ENCODE data around the gene MACROD2.

MACROD2 gene

DNA sequence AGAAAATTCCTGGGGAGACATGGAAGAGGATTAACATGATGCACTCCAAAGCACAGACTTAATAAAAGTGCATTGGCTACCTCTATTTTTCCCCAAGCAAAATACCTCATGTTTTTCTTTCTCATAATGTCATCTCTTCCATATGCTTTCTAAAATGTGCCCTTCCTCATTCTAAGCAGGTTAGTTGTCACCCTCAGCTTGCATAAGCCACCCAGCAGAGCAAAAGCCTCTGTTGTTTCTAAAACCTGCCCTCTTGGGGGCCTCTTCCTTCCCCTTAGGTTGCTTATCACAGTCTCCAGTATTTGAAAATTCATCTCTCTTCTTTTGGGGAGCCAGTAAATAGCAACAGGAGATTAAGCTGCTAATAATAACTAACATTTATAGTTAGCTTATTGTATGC lies 525.7 kb downstream of the MACROD2 start:
- TF ChIP-seq, protein P1, sequence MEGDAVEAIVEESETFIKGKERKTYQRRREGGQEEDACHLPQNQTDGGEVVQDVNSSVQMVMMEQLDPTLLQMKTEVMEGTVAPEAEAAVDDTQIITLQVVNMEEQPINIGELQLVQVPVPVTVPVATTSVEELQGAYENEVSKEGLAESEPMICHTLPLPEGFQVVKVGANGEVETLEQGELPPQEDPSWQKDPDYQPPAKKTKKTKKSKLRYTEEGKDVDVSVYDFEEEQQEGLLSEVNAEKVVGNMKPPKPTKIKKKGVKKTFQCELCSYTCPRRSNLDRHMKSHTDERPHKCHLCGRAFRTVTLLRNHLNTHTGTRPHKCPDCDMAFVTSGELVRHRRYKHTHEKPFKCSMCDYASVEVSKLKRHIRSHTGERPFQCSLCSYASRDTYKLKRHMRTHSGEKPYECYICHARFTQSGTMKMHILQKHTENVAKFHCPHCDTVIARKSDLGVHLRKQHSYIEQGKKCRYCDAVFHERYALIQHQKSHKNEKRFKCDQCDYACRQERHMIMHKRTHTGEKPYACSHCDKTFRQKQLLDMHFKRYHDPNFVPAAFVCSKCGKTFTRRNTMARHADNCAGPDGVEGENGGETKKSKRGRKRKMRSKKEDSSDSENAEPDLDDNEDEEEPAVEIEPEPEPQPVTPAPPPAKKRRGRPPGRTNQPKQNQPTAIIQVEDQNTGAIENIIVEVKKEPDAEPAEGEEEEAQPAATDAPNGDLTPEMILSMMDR (IDR thresholded peaks at IDR 0.05; ENCODE audit: control extremely low read depth, extremely low read depth, low read depth, missing control alignments): no peak
- no peak for DNase-seq (ENCODE audit: extremely low spot score)
- CTCF ChIA-PET: interaction anchor here (1.3 to 2.0 kb wide), 3 partner anchors 9 to 18 kb away, joined by 5 read pairs; no protein-coding TSS in a partner anchor
- POLR2A ChIA-PET: no interaction called here

DNA sequence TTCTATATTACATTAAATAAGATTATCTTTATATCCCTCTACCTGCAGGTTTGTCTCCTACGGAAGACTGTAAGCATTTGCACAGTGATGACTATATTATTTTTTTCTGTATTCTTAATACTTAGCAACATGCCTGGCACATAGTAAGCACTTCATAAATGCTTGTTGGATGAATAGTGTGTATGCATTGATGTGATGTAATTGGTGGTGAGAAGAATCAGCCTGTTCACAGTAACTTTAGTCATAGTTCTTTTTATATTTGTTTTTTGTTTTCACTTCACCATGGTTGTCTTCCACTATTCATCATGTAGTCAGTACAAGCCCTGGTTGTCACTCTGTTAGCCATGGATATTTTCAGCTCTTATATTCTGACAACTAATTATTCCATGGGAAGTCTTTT lies 526.1 kb downstream of the MACROD2 start:
- ChIA-PET CTCF (interaction anchor here (1.3 to 2.0 kb wide), 2 partner anchors 8 to 11 kb away, joined by 5 read pairs; no protein-coding TSS in a partner anchor), POLR2A (no interaction called here)
- TF ChIP-seq, protein P1 (IDR thresholded peaks at IDR 0.05; ENCODE audit: control extremely low read depth, extremely low read depth, low read depth, missing control alignments): no peak
- no peak for DNase-seq (ENCODE audit: extremely low spot score)

DNA sequence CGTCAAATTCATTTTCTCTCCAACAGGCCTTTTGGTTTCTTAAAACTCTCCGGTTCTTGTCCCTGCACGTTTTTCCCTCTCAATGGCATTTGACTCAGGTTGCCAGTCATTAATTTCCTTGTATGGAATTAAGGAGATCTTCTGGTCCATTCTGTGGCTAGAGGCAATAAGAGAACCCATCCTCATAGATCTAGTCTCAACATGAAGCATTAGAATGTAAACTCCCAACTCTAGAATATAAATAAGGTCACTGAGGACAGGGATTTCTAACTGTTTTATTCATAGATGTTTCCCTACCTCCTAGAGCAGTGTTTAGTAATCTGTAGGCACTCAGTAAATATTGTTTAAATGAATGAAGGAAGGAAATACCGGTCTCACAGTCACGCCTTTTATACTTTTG lies 527.3 kb downstream of the MACROD2 start:
- ChIA-PET POLR2A (no interaction called here), CTCF (no interaction called here)
- no peak for DNase-seq (ENCODE audit: extremely low spot score)
- TF ChIP-seq, protein P1 (IDR thresholded peaks at IDR 0.05; ENCODE audit: control extremely low read depth, extremely low read depth, low read depth, missing control alignments): no peak

DNA sequence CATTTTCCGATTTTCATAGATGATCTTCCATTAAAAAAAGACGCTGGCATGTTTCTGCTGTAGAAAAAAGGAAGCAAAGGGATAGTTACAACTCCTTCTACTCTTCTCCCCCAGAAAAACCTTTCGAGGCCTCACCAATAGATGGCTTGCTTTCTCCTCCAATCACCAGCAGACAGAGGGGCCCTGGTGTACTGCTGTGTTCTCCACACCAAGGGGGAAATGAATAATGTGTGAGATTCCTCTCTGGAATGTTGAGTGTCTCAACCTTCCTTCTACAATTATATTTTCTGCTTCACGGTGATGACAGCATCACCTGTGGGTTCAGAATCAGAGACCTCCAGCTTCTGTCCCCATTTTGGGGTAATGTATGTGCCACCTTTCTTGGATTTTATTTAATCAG lies 527.8 kb downstream of the MACROD2 start:
- CTCF ChIA-PET: no interaction called here
- DNase-seq (ENCODE audit: extremely low spot score): no peak
- TF ChIP-seq, protein P1 (IDR thresholded peaks at IDR 0.05; ENCODE audit: control extremely low read depth, extremely low read depth, low read depth, missing control alignments): no peak
- POLR2A ChIA-PET: no interaction called here

DNA sequence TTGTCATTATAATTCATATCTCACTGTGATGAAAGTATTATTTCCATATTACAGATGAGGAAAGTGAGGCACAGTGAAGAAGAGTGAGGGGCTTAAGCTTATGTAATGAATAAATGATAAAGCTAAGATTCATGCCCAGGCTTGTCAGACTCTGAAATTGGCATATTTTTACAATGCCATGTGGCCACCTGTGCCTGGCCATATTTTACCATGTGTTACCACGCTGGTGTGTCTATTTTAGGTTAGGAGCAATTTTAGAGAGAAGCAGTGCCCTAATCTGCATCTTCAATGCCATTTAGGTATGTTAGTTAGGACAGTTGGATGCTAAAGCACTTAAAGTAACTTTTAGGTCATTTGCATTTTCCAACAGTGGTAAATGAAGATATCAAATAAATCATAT lies 530.1 kb downstream of the MACROD2 start:
- ChIA-PET CTCF (interaction anchor here (1.8 kb wide), 1 partner anchor 13 kb away, joined by 4 read pairs; no protein-coding TSS in a partner anchor), POLR2A (no interaction called here)

DNA sequence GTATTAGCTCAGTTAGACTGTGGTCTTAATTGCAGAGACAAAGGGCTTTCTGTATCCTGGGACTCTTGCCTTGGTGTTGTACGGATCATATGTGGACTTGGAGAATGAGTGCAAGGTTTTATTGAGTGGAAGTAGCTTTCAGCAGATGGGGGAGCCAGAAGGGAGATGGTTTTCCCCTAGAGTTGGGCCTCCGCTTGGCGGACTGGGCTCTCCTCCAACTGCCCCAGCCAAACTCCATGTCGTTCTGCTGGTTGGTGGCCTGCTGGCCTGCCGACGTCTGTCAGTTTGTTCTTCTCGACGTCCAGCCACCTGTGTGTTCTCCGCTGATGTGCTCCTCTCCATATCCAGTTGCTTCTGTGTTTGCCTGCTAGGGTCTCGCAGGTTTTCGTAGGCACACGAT lies 531.6 kb downstream of the MACROD2 start:
- DNase-seq (ENCODE audit: extremely low spot score): no peak
- CTCF ChIA-PET: no interaction called here
- TF ChIP-seq, protein P1 (IDR thresholded peaks at IDR 0.05; ENCODE audit: control extremely low read depth, extremely low read depth, low read depth, missing control alignments): no peak
- POLR2A ChIA-PET: no interaction called here

More for the DNA sequence above, 530.1 kb downstream of the MACROD2 start:
- TF ChIP-seq, protein P1 (IDR thresholded peaks at IDR 0.05; ENCODE audit: control extremely low read depth, extremely low read depth, low read depth, missing control alignments): no peak
- DNase-seq (ENCODE audit: extremely low spot score): no peak

DNA sequence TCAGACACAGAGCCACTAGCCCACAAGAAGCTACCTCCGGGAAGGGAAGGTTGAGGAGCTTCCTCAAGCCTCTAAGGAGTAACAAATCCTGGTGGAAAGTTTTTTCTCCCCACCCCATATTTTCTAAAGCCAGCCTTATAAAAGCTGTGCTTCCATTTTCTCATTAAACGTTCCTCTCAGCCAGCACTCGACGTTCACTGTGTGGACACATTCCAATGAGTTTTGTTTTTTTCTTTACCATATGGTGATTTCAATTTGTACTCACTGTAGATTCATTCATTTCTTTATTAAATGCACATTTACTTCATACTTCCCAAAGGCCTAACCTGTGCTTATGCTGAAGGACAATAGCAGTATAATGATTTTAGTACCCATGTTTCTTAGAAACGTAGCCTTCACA lies 536.5 kb downstream of the MACROD2 start:
- ChIA-PET POLR2A (no interaction called here), CTCF (no interaction called here)
- no peak for DNase-seq (ENCODE audit: extremely low spot score)
- TF ChIP-seq, protein P1 (IDR thresholded peaks at IDR 0.05; ENCODE audit: control extremely low read depth, extremely low read depth, low read depth, missing control alignments): no peak
